Panc1 (cell line): ENCODE results near the gene FCGR3A. TPM values are rescaled to one million over a fixed set of nuclear protein-coding genes. Genes with fewer than 3 reads are reported as not detected.

ENCODE experiments used
- ATAC-seq: fragments of 200-7000 bp; cut with Tn5 transposase; 2 replicates; pipeline ENCODE4 v1.9.1; 2020; ENCODE audit warnings: mild to moderate bottlenecking, moderate library complexity
- BruUV-seq: library from RNA; stranded (reverse); fragments of 400-500 nt; replicated peaks from 2 replicates; lab custom pipeline; 2021; lab: Mats Ljungman, UMichigan
- CTCF ChIA-PET: fragments of 300-600 bp; sonication (Branson Sonifier 250); formaldehyde crosslinking; loops from one replicate; lab custom pipeline; 2022; ENCODE audit warnings: antibody characterized with exemption; lab: Charles Lee
- POLR2A ChIA-PET: fragments of 300-600 bp; sonication (Branson Sonifier 250); formaldehyde crosslinking; loops from one replicate; lab custom pipeline; 2022; ENCODE audit warnings: antibody characterized with exemption; lab: Charles Lee
- DNase-seq: peaks from one replicate; pipeline ENCODE4 v3.0.0-alpha.2; 2010; ENCODE audit warnings: low read depth, low spot score
- H3K27ac ChIP-seq: 2 replicates; pipeline ENCODE4 v1.5.1; 2011; ENCODE audit warnings: mild to moderate bottlenecking, low read length, inconsistent platforms
- H3K27me3 ChIP-seq: fragments of 200-500 bp; sonication (Bioruptor generic); 2 replicates; pipeline ENCODE4 v1.6.0; 2014; ENCODE audit warnings: low read length, inconsistent platforms; ENCODE audit not compliant: control insufficient read depth, insufficient read depth
- H3K36me3 ChIP-seq: fragments of 200-500 bp; sonication (Bioruptor generic); 2 replicates; pipeline ENCODE4 v1.5.1; 2014; ENCODE audit warnings: inconsistent platforms, mild to moderate bottlenecking, low read length, moderate library complexity; ENCODE audit not compliant: control insufficient read depth, insufficient read depth
- H3K4me1 ChIP-seq: 2 replicates; pipeline ENCODE4 v1.5.1; 2011; ENCODE audit warnings: inconsistent platforms, mild to moderate bottlenecking, low read length, moderate library complexity; ENCODE audit not compliant: control insufficient read depth, insufficient read depth
- H3K4me3 ChIP-seq, 2 experiments: 2 replicates each; pipeline ENCODE4 v1.5.1; 2011 to 2012; ENCODE audit warnings: low read depth in 2 of 2, low read length in 2 of 2, mild to moderate bottlenecking in 2 of 2, inconsistent platforms in 1 of 2, moderate library complexity in 1 of 2
- H3K9me3 ChIP-seq: fragments of 200-500 bp; sonication (Bioruptor generic); 2 replicates; pipeline ENCODE4 v1.5.1; 2014; ENCODE audit warnings: low read depth, mild to moderate bottlenecking, inconsistent platforms, low read length, moderate library complexity; ENCODE audit not compliant: control insufficient read depth, insufficient read depth
- CTCF ChIP-seq: fragments of 450-650 bp; IDR thresholded peaks from 2 replicates; pipeline ENCODE4 v1.5.1; 2017; ENCODE audit warnings: mild to moderate bottlenecking
- POLR2AphosphoS5 ChIP-seq: IDR thresholded peaks from 2 replicates; pipeline ENCODE4 v1.6.1; 2012; ENCODE audit warnings: mild to moderate bottlenecking, low read depth, low read length, moderate library complexity
- REST ChIP-seq, 2 experiments: IDR thresholded peaks; 2 replicates each; pipeline ENCODE4 v1.6.1; 2011 to 2012; ENCODE audit warnings: low read depth in 2 of 2, control low read depth in 1 of 2, low read length in 1 of 2, mild to moderate bottlenecking in 1 of 2, moderate library complexity in 1 of 2; ENCODE audit not compliant: insufficient read depth in 1 of 2
- SIN3A ChIP-seq: IDR thresholded peaks from 2 replicates; pipeline ENCODE4 v1.6.1; 2012; ENCODE audit warnings: low read depth, mild to moderate bottlenecking, low read length, moderate library complexity, borderline replicate concordance; ENCODE audit not compliant: insufficient read depth
- TCF7L2 ChIP-seq: IDR thresholded peaks from 2 replicates; pipeline ENCODE4 v1.6.1; 2011; ENCODE audit warnings: mild to moderate bottlenecking, low read depth, low read length, inconsistent platforms
- in situ Hi-C: cut with HindIII; loops from 2 replicates; pipeline ENCODE4 v1.10.0; 2016; ENCODE audit warnings: low sequenced_read_pairs, low pct_unique_long_range_greater_than_20kb
- intact Hi-C: fragments of 100-400 bp; cut with micrococcal nuclease; formaldehyde crosslinking; loops from one replicate; pipeline ENCODE4 v1.10.0; 2022; ENCODE audit not compliant: unreplicated experiment
- total RNA-seq: library from RNA; stranded (reverse); gene quantifications from one replicate; pipeline ENCODE4 v1.2.1, GENCODE V29; 2021; ENCODE audit not compliant: unreplicated experiment

The FCGR3A gene
- total RNA-seq, 1 experiment from 2014 or later = 0.13 TPM

- in situ Hi-C loops (no loop called here), intact Hi-C loops (no loop called here)
- H3K36me3 ChIP-seq = no peaks in the 10 kb centered on the region
- H3K27ac ChIP-seq = no peak overlapping the region
- no TSS peak for BruUV-seq
- ATAC-seq = no peak
- ChIA-PET CTCF (no interaction called here), POLR2A (interaction anchor here (0.7 kb wide), 1 partner anchor 21 kb away, joined by 3 read pairs; no protein-coding TSS in a partner anchor)
- H3K4me3 ChIP-seq = no peak overlapping the region
- H3K4me1 ChIP-seq = no peaks in the 10 kb centered on the region
- H3K27me3 ChIP-seq = peaks cover 2% of the 10 kb centered on the region; the same call in 1 of the 2 replicates
- no peaks in the 10 kb centered on the region for H3K9me3 ChIP-seq
- TF ChIP-seq TCF7L2 (no peak), POLR2AphosphoS5 (no peak), CTCF (no peak), SIN3A (no peak), REST (IDR thresholded peaks at IDR 0.05; ENCODE audit: insufficient read depth in 1 of 2, low read depth in 2 of 2, low read length in 1 of 2) (no peak)
- no peak for DNase-seq
These were observed 46.2 kb downstream of the FCGR3A start for GRCh38 chr1:161503394-161503748.

DNA sequence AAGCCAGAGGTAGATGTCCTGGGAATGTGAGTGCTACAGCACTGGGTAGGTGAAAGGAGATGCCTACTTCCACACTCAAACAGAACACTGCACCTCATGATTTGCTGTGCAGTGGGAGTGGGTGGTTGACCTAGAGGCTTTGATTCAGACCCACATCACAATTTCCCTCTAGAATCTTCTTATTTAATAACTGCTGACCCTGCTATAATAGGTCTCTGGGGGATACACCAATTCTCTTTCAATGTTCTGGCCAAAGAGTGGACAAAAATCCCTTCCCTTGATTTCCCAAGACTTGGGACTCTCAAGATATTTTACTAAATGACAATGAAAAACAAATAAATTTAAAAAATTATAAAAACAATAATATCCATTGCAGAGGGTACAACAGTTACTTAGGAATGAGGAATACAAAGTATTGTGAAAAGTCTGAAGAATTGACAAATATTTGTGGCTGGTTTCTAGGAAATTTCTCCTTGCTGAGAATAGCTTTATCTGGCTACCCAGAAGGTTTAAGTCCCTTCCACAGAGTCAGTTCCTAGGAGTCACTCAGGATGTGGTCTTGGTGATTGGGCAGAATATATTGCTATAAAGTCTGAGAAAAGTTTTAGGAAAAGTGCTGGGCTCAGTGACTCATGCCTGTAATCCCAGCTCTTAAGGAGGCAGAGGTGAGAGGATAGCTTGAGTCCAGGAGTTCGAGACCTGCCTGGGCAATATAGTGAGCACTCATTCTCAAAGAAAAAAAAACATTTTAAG is 46.8 kb downstream of the FCGR3A start:
- CTCF ChIA-PET = no interaction called here
- no peaks in the 10 kb centered on the region for H3K36me3 ChIP-seq
- DNase-seq = no peak
- no peak for TF ChIP-seq TCF7L2
- no peak for TF ChIP-seq POLR2AphosphoS5
- TF ChIP-seq REST (IDR thresholded peaks at IDR 0.05; ENCODE audit: insufficient read depth in 1 of 2, low read depth in 2 of 2, low read length in 1 of 2) = no peak
- no peak for TF ChIP-seq CTCF
- TF ChIP-seq SIN3A = no peak
- BruUV-seq = no TSS peak
- ATAC-seq = no peak
- H3K9me3 ChIP-seq = no peaks in the 10 kb centered on the region
- peaks cover 5% of the 10 kb centered on the region; the same call in 1 of the 2 replicates for H3K27me3 ChIP-seq
- H3K4me1 ChIP-seq = no peaks in the 10 kb centered on the region
- intact Hi-C loops (no loop called here), in situ Hi-C loops (no loop called here)
- no peak overlapping the region for H3K27ac ChIP-seq
- H3K4me3 ChIP-seq = no peak overlapping the region
- POLR2A ChIA-PET = interaction anchor here (0.7 kb wide), 1 partner anchor 21 kb away, joined by 3 read pairs; no protein-coding TSS in a partner anchor
